Stimulated activated CD8-positive, alpha-beta memory T cell treated with anti-CD3 and anti-CD28 coated beads, Interleukin-7, amount 100 ng/mL, for 4 hours (primary cell): ENCODE data around the gene SZRD1.
"Not testable (repeated sequence)": the region's sequence is repeated elsewhere in the genome, so short reads cannot be mapped to it uniquely, and the experiment has no call there.

Experiments
- DNase-seq, 2 donors: peaks; one replicate each; pipeline ENCODE4 v3.0.0-alpha.2; 2020; ENCODE audit warnings: low read depth in 2 of 2

Gene SZRD1

GRCh38 chr1:16366722-16367257 is at the start of gene SZRD1:
Gene SZRD1 (plus strand): TSS chr1:16367242. CDS start chr1:16367258, 16 bp downstream.
- DNase-seq = peak; percentile 95

- no peak for DNase-seq
These were observed 48.5 kb upstream of the SZRD1 start for GRCh38 chr1:16318555-16318954.

- no peak for DNase-seq
These were observed 45.7 kb upstream of the SZRD1 start for GRCh38 chr1:16321176-16321867.

GRCh38 chr1:16324456-16324890 is 42.6 kb upstream of the SZRD1 start:
- DNase-seq = no peak

- DNase-seq = no peak
These were observed 40.1 kb upstream of the SZRD1 start for GRCh38 chr1:16326833-16327404.

GRCh38 chr1:16334655-16335340 is 32.2 kb upstream of the SZRD1 start:
- DNase-seq = no peak

- no peak for DNase-seq
These were observed 28.1 kb upstream of the SZRD1 start for GRCh38 chr1:16338961-16339360.

GRCh38 chr1:16340673-16341072 is 26.4 kb upstream of the SZRD1 start:
- no peak for DNase-seq

- DNase-seq = no peak
These were observed 24.5 kb upstream of the SZRD1 start for GRCh38 chr1:16342331-16343062.

GRCh38 chr1:16343276-16343675 is 23.8 kb upstream of the SZRD1 start:
- DNase-seq = not testable (repeated sequence)

- DNase-seq = no peak
These were observed 18.4 kb upstream of the SZRD1 start for GRCh38 chr1:16348414-16349182.

GRCh38 chr1:16349847-16350406 is 17.1 kb upstream of the SZRD1 start:
- DNase-seq = no peak

GRCh38 chr1:16351456-16351993 is 15.5 kb upstream of the SZRD1 start:
- no peak for DNase-seq

- peak; percentile 77 to 88 for DNase-seq
These were observed 14.8 kb upstream of the SZRD1 start, which contains the start of gene FBXO42 for GRCh38 chr1:16351994-16352841. Gene FBXO42 (minus strand): TSS chr1:16352480. CDS start chr1:16315418, 37,062 bp downstream.

- DNase-seq = no peak
These were observed 14.1 kb upstream of the SZRD1 start for GRCh38 chr1:16352842-16353535.

- DNase-seq = no peak
These were observed 12.4 kb upstream of the SZRD1 start for GRCh38 chr1:16354619-16355018.

- no peak for DNase-seq
These were observed 10.2 kb upstream of the SZRD1 start for GRCh38 chr1:16356867-16357266.

GRCh38 chr1:16365146-16365498 is 1.9 kb upstream of the SZRD1 start:
- DNase-seq = not testable (repeated sequence)
